IMR-90 (cell line): Measurements from ENCODE around the gene TMEM107. TPM values are rescaled to one million over a fixed set of nuclear protein-coding genes. Genes with fewer than 3 reads are reported as not detected.

Source experiments
- ATAC-seq: fragments of 200-7000 bp; cut with Tn5 transposase; 2 replicates; pipeline ENCODE4 v1.9.1; 2020; ENCODE audit warnings: low read depth, mild to moderate bottlenecking, moderate library complexity
- BruUV-seq: library from RNA; stranded (reverse); fragments of 400-500 nt; replicated peaks from 2 replicates; lab custom pipeline; 2021; lab: Mats Ljungman, UMichigan
- CTCF ChIA-PET: fragments of 300-600 bp; formaldehyde crosslinking; extraction: SDS; loops from one replicate; lab custom pipeline; 2021; ENCODE audit warnings: antibody characterized with exemption; lab: Yijun Ruan, JAX
- POLR2A ChIA-PET: fragments of 300-600 bp; sonication (Branson Sonifier 250); formaldehyde crosslinking; loops from one replicate; lab custom pipeline; 2022; ENCODE audit warnings: antibody characterized with exemption; ENCODE audit not compliant: unreplicated experiment; lab: Charles Lee
- DNase-seq: peaks from one replicate; pipeline ENCODE4 v3.0.0; 2013
- H2AFZ ChIP-seq: replicated peaks from 2 replicates; pipeline ENCODE3; 2013; ENCODE audit warnings: low read length, mild to moderate bottlenecking; ENCODE audit not compliant: poor library complexity
- H2AK5ac ChIP-seq: 2 replicates; pipeline ENCODE4 v1.6.1; 2013; ENCODE audit warnings: low read depth, low read length, inconsistent platforms
- H2AK9ac ChIP-seq: replicated peaks from 2 replicates; pipeline ENCODE3; 2013; ENCODE audit warnings: mild to moderate bottlenecking, low read depth, low read length, moderate library complexity; ENCODE audit not compliant: poor library complexity
- H2BK120ac ChIP-seq: 2 replicates; pipeline ENCODE4 v1.6.1; 2013; ENCODE audit warnings: low read depth, low read length, inconsistent platforms
- H2BK15ac ChIP-seq: 3 replicates; pipeline ENCODE4 v1.6.1; 2013; ENCODE audit warnings: low read depth, low read length, inconsistent platforms
- H2BK20ac ChIP-seq: 2 replicates; pipeline ENCODE4 v1.6.1; 2013; ENCODE audit warnings: low read depth, mild to moderate bottlenecking, inconsistent platforms, low read length, moderate library complexity
- H2BK5ac ChIP-seq: 2 replicates; pipeline ENCODE4 v1.6.1; 2013; ENCODE audit warnings: mild to moderate bottlenecking, low read depth, low read length, inconsistent platforms; ENCODE audit not compliant: poor library complexity, severe bottlenecking
- H3K14ac ChIP-seq: replicated peaks from 2 replicates; pipeline ENCODE4 v1.6.1; 2013; ENCODE audit warnings: low read depth, low read length, inconsistent platforms
- H3K18ac ChIP-seq: 2 replicates; pipeline ENCODE4 v1.6.1; 2013; ENCODE audit warnings: low read depth, low read length, control low read depth
- H3K23ac ChIP-seq: 2 replicates; pipeline ENCODE4 v1.6.1; 2013; ENCODE audit warnings: low read depth, low read length, inconsistent platforms
- H3K27ac ChIP-seq: 2 replicates; pipeline ENCODE4 v1.5.1; 2013; ENCODE audit warnings: mild to moderate bottlenecking, control low read depth, low read length; ENCODE audit not compliant: insufficient read depth
- H3K27me3 ChIP-seq: 2 replicates; pipeline ENCODE4 v1.6.1; 2013; ENCODE audit warnings: low read length; ENCODE audit not compliant: control insufficient read depth, insufficient read depth
- H3K36me3 ChIP-seq: 2 replicates; pipeline ENCODE4 v1.6.1; 2013; ENCODE audit warnings: low read length, mixed read lengths; ENCODE audit not compliant: control insufficient read depth, insufficient read depth
- H3K4ac ChIP-seq: 2 replicates; pipeline ENCODE4 v1.6.1; 2013; ENCODE audit warnings: low read depth, low read length, inconsistent platforms
- H3K4me1 ChIP-seq: 2 replicates; pipeline ENCODE4 v1.6.1; 2013; ENCODE audit warnings: low read length, mixed read lengths; ENCODE audit not compliant: control insufficient read depth, insufficient read depth
- H3K4me2 ChIP-seq: 2 replicates; pipeline ENCODE4 v1.6.1; 2013; ENCODE audit warnings: low read depth, mild to moderate bottlenecking, control low read depth, low read length, moderate library complexity
- H3K4me3 ChIP-seq: 2 replicates; pipeline ENCODE4 v1.5.1; 2013; ENCODE audit warnings: low read depth, mild to moderate bottlenecking, control low read depth, low read length, moderate library complexity; ENCODE audit not compliant: insufficient read depth
- H3K56ac ChIP-seq: 2 replicates; pipeline ENCODE4 v1.6.1; 2013; ENCODE audit warnings: low read length, inconsistent platforms; ENCODE audit not compliant: insufficient read depth; ENCODE audit errors: extremely low read depth
- H3K79me1 ChIP-seq, 2 experiments: 2 replicates each; pipeline ENCODE4 v1.6.1; 2013; ENCODE audit warnings: low read length in 2 of 2, inconsistent platforms in 1 of 2, low read depth in 1 of 2
- H3K9ac ChIP-seq: 2 replicates; pipeline ENCODE4 v1.6.1; 2013; ENCODE audit warnings: low read depth, low read length, control low read depth
- H3K9me1 ChIP-seq: 2 replicates; pipeline ENCODE4 v1.6.1; 2013; ENCODE audit warnings: low read length, inconsistent platforms; ENCODE audit not compliant: insufficient read depth
- H3K9me3 ChIP-seq: 2 replicates; pipeline ENCODE4 v1.6.1; 2013; ENCODE audit warnings: low read length; ENCODE audit not compliant: control insufficient read depth, insufficient read depth
- H4K20me1 ChIP-seq: 2 replicates; pipeline ENCODE4 v1.6.1; 2013; ENCODE audit warnings: low read length, inconsistent platforms; ENCODE audit not compliant: insufficient read depth
- H4K5ac ChIP-seq: 2 replicates; pipeline ENCODE4 v1.6.1; 2013; ENCODE audit warnings: mild to moderate bottlenecking, low read depth, low read length, control low read depth
- H4K8ac ChIP-seq, 2 experiments: 2 replicates each; pipeline ENCODE4 v1.6.1; 2013; ENCODE audit warnings: low read depth in 2 of 2, low read length in 2 of 2, control low read depth in 1 of 2, inconsistent platforms in 1 of 2
- H4K91ac ChIP-seq: 2 replicates; pipeline ENCODE4 v1.6.1; 2013; ENCODE audit warnings: low read depth, low read length, inconsistent platforms; ENCODE audit not compliant: insufficient read depth
- BHLHE40 ChIP-seq: fragments of 150-350 bp; IDR thresholded peaks from 2 replicates; pipeline ENCODE4 v1.6.1; 2016; ENCODE audit warnings: mild to moderate bottlenecking, low read depth, low read length
- CEBPB ChIP-seq: IDR thresholded peaks from 2 replicates; pipeline ENCODE4 v1.6.1; 2012; ENCODE audit warnings: low read depth, low read length, improper control_type of control experiment
- CHD1 ChIP-seq: IDR thresholded peaks from 2 replicates; pipeline ENCODE4 v1.6.1; 2012; ENCODE audit warnings: low read depth, low read length, improper control_type of control experiment
- CTCF ChIP-seq: conservative IDR thresholded peaks from 2 replicates; pipeline ENCODE4 v1.5.1; 2012; ENCODE audit warnings: mild to moderate bottlenecking, low read depth, low read length, improper control_type of control experiment
- FOS ChIP-seq: fragments of 150-350 bp; IDR thresholded peaks from 2 replicates; pipeline ENCODE4 v1.6.1; 2016; ENCODE audit warnings: low read depth, low read length
- MXI1 ChIP-seq: IDR thresholded peaks from 2 replicates; pipeline ENCODE4 v1.6.1; 2012; ENCODE audit warnings: low read depth, mild to moderate bottlenecking, low read length, moderate library complexity, borderline replicate concordance
- NFE2L2 ChIP-seq: fragments of 150-350 bp; IDR thresholded peaks from 2 replicates; pipeline ENCODE4 v1.6.1; 2016; ENCODE audit warnings: low read depth, mild to moderate bottlenecking, low read length
- POLR2A ChIP-seq: IDR thresholded peaks from 2 replicates; pipeline ENCODE4 v1.6.1; 2012; ENCODE audit warnings: mild to moderate bottlenecking, low read depth, low read length
- RAD21 ChIP-seq: IDR thresholded peaks from 2 replicates; pipeline ENCODE4 v1.6.1; 2012; ENCODE audit warnings: low read length, improper control_type of control experiment
- RFX5 ChIP-seq: IDR thresholded peaks from 2 replicates; pipeline ENCODE4 v1.8.0; 2012; ENCODE audit warnings: low read depth, mild to moderate bottlenecking, low read length, moderate library complexity
- whole genome bisulfite sequencing, 2 experiments: methylation state at CpG; one replicate each; pipeline versions ENCODE4 v1.1.5 to v1.1.7; 2013; ENCODE audit warnings: missing lambda C conversion rate in 2 of 2; ENCODE audit not compliant: insufficient read length in 1 of 2; ENCODE audit errors: extremely low coverage in 2 of 2; 5-methylcytosine and 5-hydroxymethylcytosine counted together
- dilution Hi-C: fragments of 300-500 bp; cut with HindIII; formaldehyde crosslinking; loops from one replicate; pipeline ENCODE4 v1.14.3; 2018; ENCODE audit warnings: low sequenced_read_pairs; ENCODE audit not compliant: unreplicated experiment
- in situ Hi-C: fragments of 300-500 bp; cut with MboI; formaldehyde crosslinking; loops from 3 replicates; pipeline ENCODE4 v1.14.3; 2019; ENCODE audit warnings: low sequenced_read_pairs, inconsistent platforms, mixed read lengths
- intact Hi-C: fragments of 100-400 bp; cut with micrococcal nuclease; formaldehyde crosslinking; loops from 2 replicates; pipeline ENCODE4 v1.10.0; 2022
- polyA plus RNA-seq, 3 experiments: library from polyadenylated mRNA; depleted of rRNA; stranded (reverse); fragments of >200 nt; gene quantifications; 2 replicates each; pipeline ENCODE4 v1.2.3, GENCODE V29; 2012; ENCODE audit warnings: low replicate concordance in 1 of 3
- total RNA-seq: library from RNA; depleted of rRNA; stranded (reverse); fragments of >200 nt; gene quantifications from 2 replicates; pipeline ENCODE4 v1.2.3, GENCODE V29; 2012
- TF ChIP-seq, protein P1 (sequence below): fragments of 150-350 bp; IDR thresholded peaks from 2 replicates; pipeline ENCODE4 v1.6.1; 2016; ENCODE audit warnings: low read depth, mild to moderate bottlenecking, low read length, moderate library complexity, borderline replicate concordance

Gene TMEM107
- total and polyA plus RNA-seq, 2 of the 4 experiments (the other 2 are of a cell fraction) = 12.9 to 14.3 TPM

DNA sequence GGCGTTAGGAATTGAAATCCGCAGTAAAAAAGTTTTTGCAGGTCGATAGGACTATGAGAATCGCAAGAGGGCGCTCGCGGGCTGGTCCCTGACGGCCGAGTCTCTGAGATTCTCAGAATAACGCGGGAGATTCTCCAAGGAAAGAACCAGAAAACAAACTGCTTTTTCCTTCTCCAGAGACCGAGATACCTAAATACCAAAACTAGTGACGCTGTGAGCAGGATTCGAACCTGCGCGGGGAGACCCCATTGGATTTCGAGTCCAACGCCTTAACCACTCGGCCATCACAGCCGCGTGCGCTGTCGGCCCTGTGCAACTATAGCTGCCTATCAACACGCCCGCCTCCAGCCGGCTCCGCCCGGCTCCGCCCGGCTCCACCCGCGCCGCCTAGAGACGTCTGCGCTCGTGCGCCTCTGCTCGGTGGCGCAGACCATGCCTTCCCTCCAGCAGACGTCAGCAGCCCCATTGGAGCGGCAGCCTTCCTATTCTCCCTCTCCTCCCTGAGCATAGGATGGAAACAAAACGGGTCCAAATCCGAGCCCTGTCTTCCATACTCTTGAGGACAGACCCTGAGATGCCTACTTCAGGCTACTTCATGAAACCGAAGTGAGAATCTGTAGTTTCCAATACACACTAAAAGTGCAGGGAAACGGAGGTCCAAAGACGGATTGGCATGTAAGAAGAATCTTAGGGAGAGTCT lies 37.4 kb downstream of the TMEM107 start (continued):
- TF ChIP-seq CTCF = peak; percentile 95

GRCh38 chr17:8138374-8138671 lies 37.9 kb downstream of the TMEM107 start:
- WGBS, 2 experiments = 2% methylated on average over 7 of the region's 7 CpGs; no CpG with 5 or more reads in 1 of the 2 experiments
- Histone ChIP-seq H3K4me3 (peak overlapping the region; percentile 33; the same call in 1 of the 2 replicates), H3K4ac (no peak overlapping the region), H4K91ac (no peak overlapping the region), H3K18ac (no peak overlapping the region), H3K56ac (no peak overlapping the region), H3K9me1 (peaks cover 10% of the 10 kb centered on the region), H3K27ac (no peak overlapping the region), H2AFZ (peak overlapping the region; percentile 82), H4K5ac (no peak overlapping the region), H2AK5ac (no peak overlapping the region), H3K4me1 (peaks cover 4% of the 10 kb centered on the region), H3K9me3 (no peaks in the 10 kb centered on the region), H2BK120ac (no peak overlapping the region), H3K9ac (peak overlapping the region; percentile 1; the same call in 1 of the 2 replicates), H4K20me1 (peaks cover 8% of the 10 kb centered on the region), H3K79me1 (no peaks in the 10 kb centered on the region), H3K27me3 (no peaks in the 10 kb centered on the region), H3K23ac (no peak overlapping the region; the same call in 1 of the 2 replicates), H2BK15ac (no peak overlapping the region), H2BK20ac (no peak overlapping the region), H3K14ac (peak overlapping the region; percentile 26; the same call in 1 of the 2 replicates), H2BK5ac (no peak overlapping the region), H4K8ac (peak overlapping the region in 1 of 2 experiments; percentile 39; a peak in 2 of 4 replicates), H2AK9ac (no peak overlapping the region), H3K36me3 (peaks cover 15% of the 10 kb centered on the region), H3K4me2 (peak overlapping the region; percentile 86)
- ATAC-seq (no peak), DNase-seq (no peak)
- no TSS peak for BruUV-seq
- ChIA-PET CTCF (interaction anchor here (0.6 to 4.6 kb wide), 4 partner anchors 18 to 83 kb away, joined by 3 to 24 read pairs (median 4); no protein-coding TSS in a partner anchor), POLR2A (interaction anchor here (0.6 to 1.0 kb wide), 3 partner anchors 35 to 52 kb away, joined by 3 to 6 read pairs (median 5); partner anchors contain the start of gene BORCS6)
- in situ Hi-C loops = no loop called here
- intact Hi-C loops = loop anchor here (1.0 to 5.0 kb wide), 5 partner anchors 13 to 162 kb away; no protein-coding TSS in a partner anchor
- dilution Hi-C loops = no loop called here
- TF ChIP-seq, protein P1, sequence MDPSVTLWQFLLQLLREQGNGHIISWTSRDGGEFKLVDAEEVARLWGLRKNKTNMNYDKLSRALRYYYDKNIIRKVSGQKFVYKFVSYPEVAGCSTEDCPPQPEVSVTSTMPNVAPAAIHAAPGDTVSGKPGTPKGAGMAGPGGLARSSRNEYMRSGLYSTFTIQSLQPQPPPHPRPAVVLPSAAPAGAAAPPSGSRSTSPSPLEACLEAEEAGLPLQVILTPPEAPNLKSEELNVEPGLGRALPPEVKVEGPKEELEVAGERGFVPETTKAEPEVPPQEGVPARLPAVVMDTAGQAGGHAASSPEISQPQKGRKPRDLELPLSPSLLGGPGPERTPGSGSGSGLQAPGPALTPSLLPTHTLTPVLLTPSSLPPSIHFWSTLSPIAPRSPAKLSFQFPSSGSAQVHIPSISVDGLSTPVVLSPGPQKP = no peak
- no peak for TF ChIP-seq FOS
- TF ChIP-seq CEBPB = no peak
- no peak for TF ChIP-seq MXI1
- no peak for TF ChIP-seq RFX5
- TF ChIP-seq NFE2L2 = no peak
- TF ChIP-seq CHD1 = no peak
- no peak for TF ChIP-seq BHLHE40
- TF ChIP-seq POLR2A = no peak
- TF ChIP-seq CTCF = no peak
- TF ChIP-seq RAD21 = no peak
